Left forelimb (tissue), 1 donor: Measurements from ENCODE around the gene RNU1-4.
"Not testable (repeated sequence)": the region's sequence is repeated elsewhere in the genome, so short reads cannot be mapped to it uniquely, and the experiment has no call there.

ENCODE experiments used
- DNase-seq: peaks from one replicate; pipeline ENCODE4 v3.0.0-alpha.2; 2018; ENCODE audit warnings: low spot score

Gene RNU1-4

DNA sequence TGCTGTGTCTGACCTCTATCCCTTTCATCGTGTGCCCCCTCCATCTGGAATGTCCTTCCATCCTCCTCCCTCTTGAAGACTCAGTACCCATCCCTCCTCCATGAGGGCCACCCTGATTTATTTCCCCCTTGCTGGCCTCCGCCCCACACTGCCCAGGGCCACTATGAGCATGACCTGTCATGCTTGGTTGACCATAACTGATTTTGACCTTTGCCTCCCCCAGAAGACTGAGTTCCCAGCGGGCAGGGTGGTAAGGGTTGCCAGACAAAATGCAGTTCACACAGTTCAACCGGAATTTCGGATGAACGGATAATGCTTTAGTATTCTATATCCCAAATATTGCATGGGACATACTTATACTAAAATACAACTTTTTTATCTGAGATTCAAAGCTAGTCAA lies 31.6 kb upstream of the RNU1-4 start:
- DNase-seq: not testable (repeated sequence)

DNA sequence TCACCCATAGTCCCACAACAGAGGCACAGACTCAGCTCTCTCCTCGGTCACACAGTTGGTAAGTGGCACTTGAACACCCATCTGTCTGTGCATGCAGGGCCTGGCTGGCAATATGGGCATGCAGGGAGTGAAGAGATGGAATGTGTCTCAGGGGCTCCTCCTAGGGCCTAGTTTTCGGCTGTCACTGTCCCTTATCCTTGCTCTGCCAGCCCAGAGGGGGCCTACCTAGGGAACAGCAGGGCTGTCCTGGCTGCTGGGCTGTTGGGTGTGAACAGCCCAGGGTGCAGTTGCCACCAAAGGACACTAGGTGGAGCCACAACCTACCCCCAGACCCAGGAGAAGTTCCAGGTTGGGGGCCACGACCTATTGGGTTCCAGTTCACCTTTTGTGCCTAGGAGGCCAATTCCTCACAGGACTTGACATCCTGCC lies 30.6 kb upstream of the RNU1-4 start:
- not testable (repeated sequence) for DNase-seq

DNA sequence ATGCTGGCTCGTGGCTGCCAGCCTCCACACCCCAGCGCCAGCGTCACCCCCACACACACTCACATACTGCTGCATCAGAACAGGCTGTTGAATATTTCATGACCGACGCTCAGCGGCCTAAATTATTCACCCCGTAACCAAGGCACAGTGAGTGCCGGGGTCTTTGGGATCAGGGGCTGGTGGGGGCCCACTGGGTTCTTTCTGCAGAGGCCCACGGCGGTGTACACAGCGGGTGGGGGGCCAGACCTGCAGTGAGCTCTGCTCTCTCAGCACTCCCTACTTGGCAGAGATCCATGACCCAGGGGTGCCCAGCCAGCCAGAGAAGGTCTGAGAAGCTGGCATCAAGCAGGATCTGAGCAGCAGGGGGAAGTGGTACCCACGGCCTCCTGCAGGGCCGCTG lies 29.7 kb upstream of the RNU1-4 start:
- not testable (repeated sequence) for DNase-seq

DNA sequence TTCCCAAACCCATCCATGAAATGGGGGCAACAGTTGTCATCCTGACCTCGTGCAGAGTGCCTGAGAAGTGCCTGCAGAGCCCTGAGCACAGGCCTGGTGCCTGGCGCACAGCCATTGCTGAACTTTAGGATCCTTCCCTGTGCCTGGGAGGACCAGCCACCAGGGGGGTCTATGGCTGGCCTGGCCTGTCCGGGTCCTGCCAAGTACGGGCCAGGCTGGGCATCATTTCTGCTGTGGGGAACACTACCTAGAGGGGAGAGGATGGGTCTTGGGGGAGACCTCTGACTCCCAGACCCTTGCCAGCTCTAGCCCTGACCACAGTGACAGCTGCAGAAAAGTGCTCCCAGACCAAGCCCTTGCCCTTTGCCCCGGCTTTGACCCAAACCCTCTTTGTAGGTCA lies 28.2 kb upstream of the RNU1-4 start:
- DNase-seq: not testable (repeated sequence)

DNA sequence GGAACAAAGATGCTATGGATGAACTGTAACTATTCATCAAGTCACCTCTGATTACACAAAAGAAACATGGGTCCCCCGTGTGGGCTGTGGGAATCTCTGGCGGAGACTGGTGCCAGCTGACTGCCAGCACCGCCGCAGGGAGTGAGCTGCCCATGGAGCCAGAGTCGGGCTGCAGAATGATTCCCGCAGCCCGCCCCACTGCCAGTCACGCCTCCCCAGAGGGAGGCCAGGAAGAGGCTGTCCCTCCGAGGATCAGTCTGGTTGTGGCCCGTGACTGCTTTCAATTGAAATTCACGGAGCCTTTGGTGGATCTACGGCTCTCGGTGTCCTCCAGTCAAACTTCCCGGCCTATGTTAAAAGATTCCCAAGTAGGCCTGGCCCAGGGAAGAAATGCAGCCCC lies 27.7 kb upstream of the RNU1-4 start:
- not testable (repeated sequence) for DNase-seq

DNA sequence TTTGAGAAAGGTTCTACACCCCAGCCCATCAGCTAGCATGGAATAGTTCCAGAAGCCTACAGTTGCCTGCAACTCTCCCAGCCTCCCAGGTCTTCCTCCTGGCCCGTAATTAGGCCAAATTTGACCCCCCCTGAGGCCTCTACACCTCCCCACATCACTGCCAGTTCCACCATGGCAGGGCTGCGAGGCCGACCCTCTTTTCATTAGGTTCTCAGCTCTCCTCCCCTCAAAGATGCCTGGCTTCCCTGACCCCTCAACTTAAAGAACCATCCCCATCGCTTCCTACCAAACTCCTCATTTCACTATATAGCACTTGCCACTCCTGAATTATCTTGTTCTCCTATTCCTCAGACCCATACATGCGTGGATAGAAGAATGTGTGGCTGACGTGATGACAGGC lies 27.3 kb upstream of the RNU1-4 start:
- DNase-seq: not testable (repeated sequence)

DNA sequence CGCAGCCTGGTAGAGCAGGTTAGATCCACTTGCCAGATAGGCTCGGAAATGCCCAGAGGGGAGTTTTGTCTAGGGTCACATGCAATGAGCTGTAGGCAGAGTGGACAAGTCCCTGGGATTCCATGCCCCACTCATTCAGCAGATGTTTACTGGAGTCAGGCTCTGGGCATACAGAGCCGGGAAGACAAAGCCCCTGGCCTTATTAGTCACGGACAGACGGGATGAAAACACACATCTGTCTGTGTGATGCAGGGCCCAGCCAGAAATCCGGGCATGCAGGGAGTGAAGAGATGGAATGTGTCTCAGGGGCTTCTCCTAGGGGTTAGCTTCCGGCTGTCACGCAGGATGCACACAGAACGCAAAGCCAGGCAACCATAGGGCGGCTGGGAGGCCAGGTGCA lies 26.8 kb upstream of the RNU1-4 start:
- DNase-seq: not testable (repeated sequence)

DNA sequence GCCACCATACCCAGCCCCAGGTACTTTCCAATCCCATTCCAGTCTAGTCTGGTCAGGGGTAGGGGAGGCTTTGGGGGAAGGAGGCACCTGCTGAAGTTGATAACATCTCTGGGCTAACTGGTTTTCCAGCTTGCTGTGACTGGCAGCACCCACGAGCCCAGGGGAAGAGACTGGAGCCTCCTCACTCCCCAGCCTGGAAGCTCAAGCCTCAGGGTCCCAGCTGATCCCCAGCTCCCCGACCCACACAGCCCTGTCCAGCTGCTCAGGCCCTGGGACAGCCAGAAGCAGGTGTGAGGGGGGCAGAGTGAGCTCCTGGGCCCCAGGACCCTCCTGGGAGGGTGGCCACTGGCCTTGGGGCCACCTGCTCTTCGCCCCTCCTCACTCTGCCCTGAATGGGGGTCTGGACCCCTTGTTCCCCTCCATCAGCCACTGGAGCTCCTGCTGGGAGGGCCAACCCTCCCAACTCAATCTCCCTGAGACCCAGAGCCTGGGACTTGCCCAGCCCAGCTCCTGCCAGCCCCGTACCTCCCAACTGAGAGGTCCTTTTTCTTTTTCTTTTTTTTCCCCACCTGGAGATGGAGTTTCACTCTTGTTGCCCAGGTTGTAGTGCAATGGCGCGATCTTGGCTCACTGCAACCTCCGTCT lies 23.5 kb upstream of the RNU1-4 start:
- DNase-seq: peak; percentile 51

DNA sequence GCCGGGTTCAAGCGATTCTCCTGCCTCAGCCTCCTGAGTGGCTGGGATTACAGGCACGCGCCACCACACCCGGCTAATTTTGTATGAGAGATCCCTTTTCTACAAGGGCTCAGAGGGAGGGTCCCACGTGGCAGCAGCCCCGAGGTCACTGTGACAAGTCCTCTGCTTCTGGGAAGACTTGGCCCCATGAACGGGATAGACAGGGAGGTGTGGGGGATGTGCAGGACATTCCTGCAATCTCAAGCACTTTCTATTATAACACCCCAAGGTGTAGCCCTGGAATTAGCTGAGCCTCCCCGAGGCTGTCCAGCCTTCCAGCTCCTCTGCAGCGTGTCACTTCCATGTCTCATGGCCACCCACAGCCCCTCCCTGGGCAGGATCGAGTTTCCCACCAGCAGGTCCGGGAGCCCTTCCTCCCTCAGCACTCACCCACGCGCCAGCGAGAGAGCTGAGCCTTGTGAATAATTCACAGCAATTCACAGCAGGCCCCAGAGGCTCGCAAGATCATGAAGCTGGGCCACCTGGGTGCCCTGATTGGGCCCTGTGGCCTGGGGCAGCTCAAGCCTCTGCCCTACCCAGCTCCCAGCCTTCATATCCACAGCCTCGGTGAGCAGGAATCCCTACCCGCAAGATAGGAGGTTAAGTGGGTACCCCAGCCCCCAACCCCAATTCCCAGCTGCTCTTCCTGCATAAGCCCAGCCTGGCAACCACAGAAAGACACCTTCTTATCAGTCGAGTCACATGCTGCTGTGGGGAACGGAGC lies 22.8 kb upstream of the RNU1-4 start:
- peak; percentile 64 for DNase-seq

DNA sequence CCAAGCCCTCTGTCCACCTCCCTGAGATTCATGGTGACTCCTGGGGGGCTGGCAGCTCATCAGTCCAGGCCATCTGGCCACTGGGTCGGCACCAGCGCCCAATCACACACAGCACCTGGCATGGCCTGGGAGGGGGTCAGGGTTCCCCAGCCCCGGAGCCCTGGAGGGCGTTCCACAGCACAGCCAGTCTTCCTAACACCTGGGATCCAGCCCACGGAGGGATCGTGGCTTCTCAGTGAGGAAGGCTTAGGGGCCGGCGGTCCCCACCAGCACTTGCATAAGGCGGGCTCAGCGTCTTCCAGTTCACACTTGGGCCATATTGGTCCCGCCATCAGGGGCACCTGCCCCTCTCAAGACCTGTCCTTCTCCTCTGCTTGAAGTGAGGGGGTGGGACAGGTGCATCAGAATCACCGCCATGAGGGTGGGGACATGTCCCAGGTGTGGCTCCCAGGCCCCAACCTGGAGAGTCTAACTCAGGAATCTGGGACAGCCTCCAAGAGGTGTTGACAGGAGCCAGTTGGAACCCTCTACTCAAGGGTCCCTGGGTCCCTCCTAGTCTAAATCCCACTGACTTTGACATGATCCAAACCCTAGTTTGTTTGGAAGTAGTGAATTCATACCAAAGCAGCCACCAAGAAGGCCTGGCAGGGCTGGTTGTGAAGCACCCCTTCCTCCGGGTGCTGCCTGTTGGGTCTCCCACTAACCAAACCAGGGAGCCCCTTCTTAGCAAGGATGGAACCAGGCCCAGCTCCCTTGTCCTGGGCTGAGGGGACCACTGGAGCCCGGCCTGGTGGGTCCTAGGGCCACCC lies 22.0 kb upstream of the RNU1-4 start:
- peak; percentile 62 for DNase-seq

DNA sequence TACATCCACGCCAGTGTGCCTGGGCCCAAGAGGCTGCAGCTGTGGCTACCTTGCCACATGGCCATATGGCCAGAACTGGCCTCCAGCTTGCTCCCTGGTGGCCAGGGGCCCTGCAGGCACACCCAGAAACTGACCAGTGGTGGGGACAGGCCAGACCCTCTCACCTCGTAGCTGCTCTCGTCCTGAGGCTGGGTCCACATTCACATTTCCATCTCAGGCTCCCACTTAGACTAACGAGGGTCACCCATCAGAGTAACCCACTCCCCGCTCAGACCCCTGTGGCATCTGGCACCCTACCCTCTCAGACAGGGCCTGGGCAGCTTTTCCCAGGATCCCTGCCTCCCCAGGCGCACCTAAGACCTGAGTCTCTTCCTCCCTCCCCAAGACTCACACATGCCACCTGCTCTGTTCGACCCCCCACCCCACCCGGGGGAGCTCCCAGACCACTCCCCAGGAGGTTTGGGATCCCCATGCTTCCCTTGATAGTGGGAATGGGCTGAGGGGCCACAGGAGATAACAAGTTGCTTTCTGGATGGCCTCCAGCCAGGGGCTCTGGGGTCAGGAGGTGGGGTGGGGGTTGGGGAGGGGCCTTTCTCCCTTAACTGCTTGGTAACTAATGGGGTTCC lies 21.3 kb upstream of the RNU1-4 start:
- peak; percentile 57 for DNase-seq

DNA sequence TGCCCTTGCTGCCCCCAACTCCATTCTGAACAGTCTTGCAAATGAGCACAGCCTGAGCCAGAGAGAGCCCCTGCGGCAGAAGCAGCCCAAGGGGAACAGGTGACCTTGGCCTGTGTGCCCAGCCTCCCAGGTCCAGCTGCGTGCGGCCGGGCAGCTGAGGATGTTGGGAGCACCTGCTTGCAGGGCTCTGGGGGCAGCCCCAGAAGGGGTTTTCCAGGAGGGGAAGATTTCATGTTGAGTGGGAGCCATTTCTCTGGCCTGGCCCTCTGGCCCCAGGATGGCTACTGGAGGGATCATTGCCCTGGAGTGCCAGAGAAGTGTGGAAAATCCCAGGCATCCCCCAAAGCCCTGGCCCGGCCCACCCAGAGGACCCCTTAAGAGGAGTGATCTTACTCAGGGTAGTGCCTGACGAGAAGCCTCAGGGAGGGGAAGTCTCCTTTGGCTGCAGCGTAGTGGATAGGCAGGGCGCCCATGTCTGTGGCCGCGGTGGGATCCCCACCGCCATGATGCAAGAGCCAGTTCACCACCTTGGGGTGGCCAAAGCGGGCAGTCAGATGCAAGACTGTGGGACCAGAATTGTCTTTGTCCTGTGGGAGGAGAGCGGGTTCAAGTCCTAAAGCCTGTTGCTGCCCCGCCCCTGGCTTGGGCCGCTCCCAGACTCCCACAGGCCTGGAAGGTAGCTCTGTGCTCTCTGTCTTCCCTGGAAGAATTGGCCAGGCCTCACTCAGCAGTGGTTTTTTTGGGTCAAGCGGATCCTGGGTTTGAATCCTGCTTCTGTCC lies 20.6 kb upstream of the RNU1-4 start:
- DNase-seq: peak; percentile 52

DNA sequence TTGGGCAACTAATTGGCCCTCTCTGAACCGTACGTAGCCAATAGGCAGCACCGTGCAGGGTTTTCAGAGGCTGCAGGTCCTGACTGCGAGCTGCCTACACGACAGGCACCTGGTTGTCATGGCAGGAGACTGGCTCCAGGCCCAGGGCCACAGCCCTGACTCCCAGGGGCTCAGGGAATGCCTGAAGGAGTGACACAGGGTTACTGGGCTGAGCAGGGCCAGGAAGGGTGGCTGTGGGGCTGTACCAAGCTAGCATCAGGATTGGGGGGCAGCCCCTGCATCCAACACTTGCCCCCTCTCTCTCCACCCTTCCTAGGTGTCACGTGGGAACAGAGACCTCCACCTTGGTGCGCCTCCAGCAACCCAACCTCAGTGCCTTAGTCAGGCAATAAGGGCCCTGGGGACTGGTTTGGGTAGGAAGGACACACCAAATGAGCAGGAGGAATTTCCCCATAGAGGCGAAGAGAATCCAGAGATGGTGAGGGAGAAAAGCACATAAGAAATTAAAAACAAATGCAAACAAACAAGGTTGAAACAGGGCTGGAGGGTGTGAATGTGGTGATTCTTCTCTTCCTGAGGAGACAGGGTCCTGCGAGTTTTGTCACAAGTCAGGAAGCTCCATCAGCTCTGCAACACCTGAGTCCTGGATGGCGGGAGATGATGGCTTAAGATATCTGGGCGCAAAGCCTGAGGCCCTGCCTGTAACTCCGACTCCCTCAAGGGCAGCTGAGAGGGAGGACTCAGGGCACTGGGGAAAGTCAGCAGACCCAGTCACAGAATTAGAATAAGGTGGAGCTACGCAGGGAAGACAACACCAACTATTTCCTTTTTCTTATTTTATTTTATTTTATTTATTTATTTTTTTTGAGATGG lies 19.7 kb upstream of the RNU1-4 start:
- DNase-seq: peak; percentile 63

DNA sequence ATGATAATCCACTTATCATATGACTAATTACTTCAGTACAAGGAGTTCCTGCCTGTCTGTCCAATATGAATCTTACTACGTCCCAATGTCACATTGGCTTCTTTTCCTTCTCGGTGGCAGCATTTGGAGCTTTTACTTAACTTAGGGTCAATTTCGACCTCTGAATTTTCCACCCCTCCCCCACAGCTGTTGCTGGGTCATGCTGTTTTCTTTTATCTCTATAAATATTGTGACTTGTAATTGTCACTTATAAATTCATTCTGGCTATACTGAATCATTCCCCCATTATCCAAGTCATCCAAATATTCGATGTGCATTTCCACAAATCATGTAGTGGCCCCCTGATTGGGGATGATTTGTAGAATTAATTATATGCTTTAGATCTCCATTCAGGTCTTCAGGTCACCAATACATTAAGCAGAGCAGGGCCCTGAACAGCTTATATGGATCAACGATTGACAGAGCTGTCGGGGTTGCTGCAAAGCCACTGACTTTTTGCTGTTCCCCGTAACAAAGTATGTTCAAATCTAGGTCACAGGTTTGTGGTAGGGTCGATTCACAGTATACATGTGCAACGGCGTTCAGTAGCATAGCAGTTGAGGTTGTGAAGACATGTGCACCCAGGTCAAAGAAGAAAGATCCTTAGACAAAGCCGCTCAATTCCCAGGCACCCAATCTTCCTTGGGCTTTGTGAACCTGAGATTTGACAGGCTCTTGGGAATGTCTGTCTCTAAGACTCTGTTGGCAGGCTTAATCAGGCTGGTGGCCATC lies 18.3 kb upstream of the RNU1-4 start:
- DNase-seq: peak; percentile 18

DNA sequence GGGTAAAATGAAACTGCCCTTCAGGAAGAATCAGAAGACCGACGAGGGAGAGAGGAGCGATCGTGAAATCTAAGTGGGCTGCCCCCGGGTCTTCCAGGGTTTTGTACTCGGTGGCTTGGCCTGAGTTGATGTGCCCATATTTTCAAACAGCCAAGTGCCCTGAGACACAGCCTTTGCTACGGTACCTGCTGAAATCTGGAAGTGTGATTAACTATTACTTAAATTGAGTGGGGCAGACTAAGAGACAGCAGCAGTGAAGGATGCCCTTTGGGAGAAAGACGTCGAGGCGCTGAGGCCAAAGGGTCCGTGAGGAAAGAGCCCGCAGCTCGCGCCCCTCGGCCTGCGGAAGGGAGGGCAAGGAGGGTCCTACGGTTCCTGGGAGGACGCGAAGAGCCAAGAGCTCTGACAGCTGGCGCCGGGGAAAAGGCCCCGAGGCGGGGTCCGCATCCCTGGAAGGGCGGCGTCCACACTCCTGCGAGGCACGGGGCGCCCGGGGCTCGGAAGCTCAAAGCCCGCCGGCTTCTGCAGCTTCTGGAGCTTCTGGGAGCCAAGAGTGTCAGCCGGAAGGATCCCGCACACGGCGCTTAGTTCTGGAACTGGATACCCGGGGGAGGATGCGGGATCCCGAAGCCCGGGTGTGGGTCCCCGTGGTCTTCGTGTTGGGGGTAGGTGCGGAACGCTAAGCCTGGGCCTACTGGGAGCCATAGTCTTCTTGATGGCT lies 15.4 kb upstream of the RNU1-4 start:
- DNase-seq: peak; percentile 72

DNA sequence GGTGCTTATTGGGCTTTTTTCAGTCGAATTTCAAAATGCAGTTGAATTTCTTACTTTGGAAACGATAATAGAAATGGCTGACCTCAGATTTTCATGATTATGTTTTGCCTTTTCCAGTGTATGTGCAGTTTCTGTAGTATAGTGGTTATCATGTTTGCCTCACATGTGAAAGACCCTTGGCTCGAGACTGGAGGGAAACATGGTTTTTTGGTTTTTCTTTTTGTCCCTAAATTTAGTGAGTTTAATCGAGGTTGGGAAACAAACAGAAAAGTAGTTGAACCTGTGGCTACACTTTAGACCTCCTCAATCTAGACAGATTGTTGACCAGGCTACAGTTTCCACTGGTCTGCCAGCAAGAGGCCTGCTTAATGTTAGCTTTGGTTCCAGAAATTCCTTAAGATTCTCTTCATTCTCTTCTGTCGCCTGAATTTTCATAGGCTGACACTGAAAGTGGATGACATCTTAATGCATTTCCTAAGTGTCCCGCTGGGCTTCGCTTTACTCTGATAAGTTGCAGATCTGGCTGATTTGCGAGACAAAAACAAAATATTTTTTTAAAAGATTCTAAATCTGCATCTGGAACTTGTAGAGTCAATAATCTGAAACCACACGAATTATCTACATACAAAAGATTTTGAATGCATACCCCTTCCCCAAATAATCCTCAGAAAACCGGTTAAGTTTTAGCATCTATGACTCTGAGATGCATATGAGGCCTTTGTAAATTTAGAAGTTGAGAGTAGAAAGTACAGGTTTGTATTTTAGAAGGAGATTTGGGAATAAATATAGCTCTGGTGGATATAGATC lies 14.7 kb upstream of the RNU1-4 start:
- DNase-seq: not testable (repeated sequence)

DNA sequence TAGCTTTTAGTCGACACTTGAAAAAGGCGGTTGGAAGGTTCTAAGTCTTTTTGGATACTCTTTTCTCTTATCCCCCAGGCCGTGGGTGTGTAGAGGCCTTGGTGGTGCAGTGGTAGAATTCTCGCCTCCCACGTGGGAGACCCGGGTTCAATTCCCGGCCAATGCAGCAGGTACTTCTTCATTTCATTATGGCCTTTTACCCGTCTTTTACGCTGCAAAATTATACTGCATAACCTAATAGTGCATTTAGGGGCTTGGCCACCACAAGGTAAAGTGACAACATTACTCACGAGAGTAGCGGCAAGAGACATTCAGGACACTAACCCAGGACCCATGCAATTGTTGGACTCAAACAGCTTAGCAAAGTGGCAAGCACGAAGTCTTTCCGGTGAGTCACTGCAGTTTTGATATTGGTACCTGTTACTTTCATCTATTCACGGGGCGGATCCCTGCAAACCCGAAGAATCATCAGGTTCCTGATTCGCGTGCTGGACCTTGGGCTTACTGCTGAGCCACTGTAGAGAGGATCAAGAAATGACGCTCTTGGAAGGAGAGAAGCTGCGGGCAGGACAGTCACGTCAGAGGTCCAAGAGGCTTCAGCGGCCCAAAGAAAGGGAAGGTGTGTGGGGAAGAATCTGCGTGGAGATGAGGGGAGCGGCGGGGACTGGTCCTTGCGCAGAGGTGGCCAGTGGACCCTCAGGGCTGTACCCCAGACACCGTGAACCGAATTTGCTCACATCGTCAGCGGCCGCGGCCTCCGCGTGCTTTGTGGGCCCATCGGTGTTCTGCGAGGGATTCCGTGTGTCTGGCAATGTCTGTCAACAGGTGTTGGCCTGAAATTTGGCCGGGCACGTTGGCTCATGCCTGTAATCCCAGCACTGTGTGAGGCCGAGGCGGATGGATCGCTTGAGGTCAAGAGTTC lies 12.9 kb upstream of the RNU1-4 start:
- DNase-seq: peak; percentile 73
